Right atrium auricular region (tissue), 2 donors: ENCODE measurements around the gene SLC2A8. TPM values are rescaled to one million over a fixed set of nuclear protein-coding genes. Genes with fewer than 3 reads are reported as not detected.

ENCODE experiments used
- DNase-seq: peaks from one replicate; pipeline ENCODE4 v3.0.0-alpha.2; 2019; ENCODE audit warnings: low spot score
- H3K27ac ChIP-seq, 2 donors: fragments of 200-600 bp; sonication (generic); 1 replicate in 1 of 2; 2 replicates in 1 of 2; pipeline ENCODE4 v1.5.1; 2016 to 2019
- H3K27me3 ChIP-seq, 2 donors: fragments of 200-600 bp; sonication (generic); one replicate each; pipeline versions ENCODE4 v1.5.1 to v1.6.0; 2017 to 2019
- H3K36me3 ChIP-seq: fragments of 200-600 bp; sonication (generic); one replicate; pipeline ENCODE4 v1.5.1; 2016
- H3K4me1 ChIP-seq, 2 donors: fragments of 200-600 bp; sonication (generic); one replicate each; pipeline versions ENCODE4 v1.5.1 to v1.6.0; 2017 to 2019
- H3K4me3 ChIP-seq, 2 donors: fragments of 200-600 bp; sonication (generic); 1 replicate in 1 of 2; 2 replicates in 1 of 2; pipeline ENCODE4 v1.5.1; 2017 to 2019; ENCODE audit warnings: mild to moderate bottlenecking in 1 of 2, moderate library complexity in 1 of 2
- H3K9me3 ChIP-seq, 2 donors: fragments of 200-600 bp; sonication (generic); one replicate each; pipeline ENCODE4 v1.5.1; 2019
- CTCF ChIP-seq, 2 donors: fragments of 200-600 bp; sonication (generic); IDR thresholded peaks; one replicate each; pipeline ENCODE4 v1.5.1; 2019; ENCODE audit warnings: antibody characterized with exemption in 2 of 2
- total RNA-seq, 2 donors: library from RNA; depleted of rRNA; stranded (reverse); fragments of >200 nt; gene quantifications; one replicate each; pipeline ENCODE4 v1.1.0, GENCODE V29; 2016

SLC2A8 gene
- total RNA-seq, 2 donors from 2014 or later: 19.2 to 19.8 TPM

GRCh38 chr9:127395497-127396252, 1.3 kb upstream of the SLC2A8 start:
- no peaks in the 10 kb centered on the region for H3K36me3 ChIP-seq
- TF ChIP-seq CTCF (IDR thresholded peaks at IDR 0.05): no peak
- peak overlapping the region in 1 of 2 donors; percentile 1 for H3K27ac ChIP-seq
- H3K27me3 ChIP-seq: no peaks in the 10 kb centered on the region
- H3K4me3 ChIP-seq: peak overlapping the region in 1 of 2 donors; percentile 61
- DNase-seq: no peak
- H3K4me1 ChIP-seq: peaks cover 0 to 22% of the 10 kb centered on the region in 2 donors
- no peaks in the 10 kb centered on the region for H3K9me3 ChIP-seq

- H3K27me3 ChIP-seq: no peaks in the 10 kb centered on the region
- H3K4me1 ChIP-seq: peaks cover 0 to 22% of the 10 kb centered on the region in 2 donors
- DNase-seq: no peak
- H3K27ac ChIP-seq: peak overlapping the region in 1 of 2 donors; percentile 1
- no peaks in the 10 kb centered on the region for H3K9me3 ChIP-seq
- TF ChIP-seq CTCF (IDR thresholded peaks at IDR 0.05): no peak
- peak overlapping the region; percentile 33 to 61 for H3K4me3 ChIP-seq
- H3K36me3 ChIP-seq: no peaks in the 10 kb centered on the region
Measured at GRCh38 chr9:127396253-127396807, 639 bp upstream of the SLC2A8 start.

GRCh38 chr9:127397646-127398274, 791 bp downstream of the SLC2A8 start:
- H3K9me3 ChIP-seq: no peaks in the 10 kb centered on the region
- H3K27ac ChIP-seq: peak overlapping the region; percentile 88 to 89
- H3K4me3 ChIP-seq: peak overlapping the region; percentile 66 to 96
- H3K36me3 ChIP-seq: no peaks in the 10 kb centered on the region
- H3K27me3 ChIP-seq: no peaks in the 10 kb centered on the region
- peak in 1 of 2 donors; percentile 70 for TF ChIP-seq CTCF (IDR thresholded peaks at IDR 0.05)
- H3K4me1 ChIP-seq: peaks cover 0 to 22% of the 10 kb centered on the region in 2 donors
- peak; percentile 61 for DNase-seq

- no peaks in the 10 kb centered on the region for H3K36me3 ChIP-seq
- no peak overlapping the region for H3K27ac ChIP-seq
- H3K4me3 ChIP-seq: peak overlapping the region; percentile 66 to 96
- peaks cover 0 to 22% of the 10 kb centered on the region in 2 donors for H3K4me1 ChIP-seq
- no peaks in the 10 kb centered on the region for H3K27me3 ChIP-seq
- no peak for DNase-seq
- no peaks in the 10 kb centered on the region for H3K9me3 ChIP-seq
- no peak for TF ChIP-seq CTCF (IDR thresholded peaks at IDR 0.05)
Measured at GRCh38 chr9:127398275-127398647, 1.3 kb downstream of the SLC2A8 start.

GRCh38 chr9:127398715-127399400, 1.9 kb downstream of the SLC2A8 start:
- Histone ChIP-seq H3K4me3 (no peak overlapping the region), H3K27me3 (no peaks in the 10 kb centered on the region), H3K36me3 (peaks cover 5% of the 10 kb centered on the region), H3K9me3 (no peaks in the 10 kb centered on the region), H3K27ac (no peak overlapping the region), H3K4me1 (peaks cover 0 to 22% of the 10 kb centered on the region in 2 donors)
- DNase-seq: no peak
- TF ChIP-seq CTCF (IDR thresholded peaks at IDR 0.05): no peak
